ENCODE results near the gene AAK1.
"Not testable (repeated sequence)": the region's sequence is repeated elsewhere in the genome, so short reads cannot be mapped to it uniquely, and the experiment has no call there.

GRCh38 chr2:69622805-69623204 is 20.7 kb downstream of the AAK1 start:
- not testable (repeated sequence) for TF ChIP-seq POLR2A, CTCF (IDR thresholded peaks at IDR 0.05)

Data from lower leg skin (tissue), 3 donors.